ENCODE data around the gene PMP22. TPM values are rescaled to one million over a fixed set of nuclear protein-coding genes. Genes with fewer than 3 reads are reported as not detected.
"Not testable (repeated sequence)": the region's sequence is repeated elsewhere in the genome, so short reads cannot be mapped to it uniquely, and the experiment has no call there.

Gene PMP22
- total RNA-seq, 2 experiments from 2014 or later = not detected

DNA sequence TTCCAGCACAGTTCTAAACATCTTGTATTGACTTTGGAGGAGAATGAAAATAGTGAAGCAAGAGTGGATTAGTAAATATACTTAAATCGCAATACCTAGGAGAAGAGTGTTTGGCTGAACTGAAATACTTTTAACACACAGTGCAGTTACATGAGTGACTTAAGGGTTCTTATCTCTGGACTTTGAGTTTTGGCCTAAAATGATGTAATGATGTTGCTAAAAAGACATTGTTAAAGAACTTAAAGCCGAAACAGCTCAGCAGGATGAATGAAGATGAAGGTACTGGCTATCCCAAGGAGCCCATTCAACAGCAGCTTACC lies 28.1 kb downstream of the PMP22 start:
- no peak overlapping the region for H3K4me3 Mint-ChIP-seq
- peaks cover 14% of the 10 kb centered on the region for H3K4me1 Mint-ChIP-seq
- CTCF ChIA-PET = interaction anchor here (2.0 kb wide), 1 partner anchor 21 kb away, joined by 6 read pairs; no protein-coding TSS in a partner anchor
- H3K27me3 Mint-ChIP-seq = peaks cover 17% of the 10 kb centered on the region
- no peaks in the 10 kb centered on the region for H3K9me3 Mint-ChIP-seq (ENCODE audit: low read depth)
- no peak for ATAC-seq
- H3K36me3 Mint-ChIP-seq = no peaks in the 10 kb centered on the region
- H3K27ac Mint-ChIP-seq = no peak overlapping the region
- no peak for DNase-seq

DNA sequence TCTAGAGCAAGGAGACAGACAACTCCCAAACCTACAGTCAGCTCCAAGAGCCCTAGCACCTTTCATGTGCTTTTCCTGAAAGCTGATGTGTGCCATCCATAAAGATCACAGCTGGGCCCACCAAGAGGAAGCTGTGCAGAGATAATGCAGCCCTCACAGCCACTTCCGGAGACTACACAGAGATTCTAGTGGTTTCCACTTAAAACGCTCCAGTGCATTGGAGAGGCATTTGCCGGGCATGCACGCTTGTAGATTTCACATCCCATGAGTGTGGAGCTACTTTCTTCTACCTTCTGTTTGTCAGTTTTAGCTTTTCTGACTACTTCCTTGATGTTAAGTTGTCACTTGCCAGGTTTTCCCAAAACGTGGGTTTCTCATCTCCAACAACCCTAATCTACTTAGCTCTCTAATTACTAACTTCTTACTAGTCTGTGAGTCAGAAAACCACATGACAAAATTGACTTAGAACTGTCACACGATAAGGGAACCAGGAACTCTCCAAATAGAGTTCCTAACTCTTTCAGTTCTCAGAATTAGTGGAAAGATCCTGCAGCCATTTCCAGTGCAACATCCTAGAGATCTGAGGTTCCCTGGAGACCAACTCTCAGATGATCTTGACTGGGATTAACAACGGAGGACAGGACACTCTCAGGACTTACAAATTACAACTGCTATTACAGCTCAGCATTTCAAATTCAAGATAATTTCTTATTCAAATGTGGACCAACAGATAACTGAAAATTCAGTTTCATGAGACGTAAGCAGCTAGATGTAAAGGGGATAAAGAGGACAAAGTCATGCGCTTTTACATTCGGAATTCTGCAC lies 28.6 kb downstream of the PMP22 start:
- CTCF ChIA-PET = interaction anchor here (2.0 kb wide), 1 partner anchor 22 kb away, joined by 6 read pairs; no protein-coding TSS in a partner anchor
- ATAC-seq = peak; percentile 51
- Mint-ChIP-seq H3K36me3 (no peaks in the 10 kb centered on the region), H3K27me3 (peaks cover 14% of the 10 kb centered on the region), H3K9me3 (ENCODE audit: low read depth) (no peaks in the 10 kb centered on the region), H3K27ac (no peak overlapping the region), H3K4me3 (no peak overlapping the region), H3K4me1 (peaks cover 14% of the 10 kb centered on the region)
- DNase-seq = no peak

DNA sequence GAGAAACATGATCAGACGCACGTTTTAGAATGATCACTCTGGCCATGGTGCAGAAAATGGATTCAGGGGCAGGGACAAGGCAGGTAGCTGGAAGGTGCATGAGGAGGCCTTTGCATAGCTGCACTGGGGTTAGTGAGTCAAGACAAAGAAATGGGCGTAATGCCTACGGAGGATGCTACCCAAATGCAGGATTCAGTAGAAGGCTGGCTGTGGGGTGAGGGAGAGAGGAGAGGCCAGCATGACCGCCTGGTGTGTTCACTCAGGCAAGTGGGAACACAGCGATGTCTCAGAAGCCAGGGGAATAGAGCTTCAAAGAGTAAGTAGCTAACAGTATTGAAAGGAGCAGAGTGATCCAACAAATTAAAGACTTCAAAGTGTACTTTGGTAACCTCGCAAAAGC lies 31.2 kb downstream of the PMP22 start:
- H3K4me3 Mint-ChIP-seq = no peak overlapping the region
- no peaks in the 10 kb centered on the region for H3K36me3 Mint-ChIP-seq
- CTCF ChIA-PET = no interaction called here
- peaks cover 8% of the 10 kb centered on the region for H3K27me3 Mint-ChIP-seq
- no peak overlapping the region for H3K27ac Mint-ChIP-seq
- H3K9me3 Mint-ChIP-seq (ENCODE audit: low read depth) = no peaks in the 10 kb centered on the region
- no peak for ATAC-seq
- DNase-seq = no peak
- H3K4me1 Mint-ChIP-seq = peaks cover 14% of the 10 kb centered on the region

DNA sequence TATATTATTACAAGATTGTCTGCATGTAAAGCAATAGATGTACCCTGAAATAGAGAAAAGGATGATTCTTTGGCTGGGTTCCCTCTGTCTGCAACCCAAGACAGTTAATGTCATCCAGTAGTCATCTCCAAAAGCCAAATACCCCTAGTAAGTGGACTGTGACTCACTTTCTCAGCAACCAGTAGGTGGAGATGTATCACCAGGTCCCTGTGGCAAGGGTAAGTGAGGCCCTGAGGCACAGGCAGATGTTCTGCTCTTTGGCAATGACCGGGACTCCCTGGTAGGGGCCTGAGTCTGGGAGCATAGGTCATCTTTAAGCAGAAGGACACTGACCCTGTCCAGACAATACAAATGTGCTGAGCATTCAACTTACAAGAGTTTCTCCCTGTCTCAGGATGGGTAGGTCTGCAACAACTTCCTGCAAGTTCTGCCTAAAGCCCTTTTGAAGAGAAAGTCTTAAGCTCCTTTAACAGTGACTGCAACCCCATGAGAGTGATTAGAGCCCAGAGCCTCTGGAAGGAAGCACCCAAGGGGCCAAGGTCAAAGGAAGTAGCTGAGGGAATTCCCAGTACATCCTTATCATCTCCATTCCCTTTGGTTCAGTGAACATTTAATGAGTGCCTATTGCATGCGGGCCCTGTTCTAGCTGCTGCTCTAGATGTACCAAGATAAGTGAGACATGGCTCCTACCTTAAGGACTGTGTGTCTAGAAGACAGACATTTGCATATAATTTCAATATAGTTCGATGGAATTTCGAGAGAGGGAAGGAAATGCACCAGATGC lies 31.9 kb downstream of the PMP22 start:
- Mint-ChIP-seq H3K27ac (no peak overlapping the region), H3K4me3 (no peak overlapping the region), H3K4me1 (peaks cover 14% of the 10 kb centered on the region), H3K27me3 (peaks cover 3% of the 10 kb centered on the region), H3K36me3 (no peaks in the 10 kb centered on the region), H3K9me3 (ENCODE audit: low read depth) (no peaks in the 10 kb centered on the region)
- CTCF ChIA-PET = no interaction called here
- ATAC-seq = no peak
- no peak for DNase-seq

DNA sequence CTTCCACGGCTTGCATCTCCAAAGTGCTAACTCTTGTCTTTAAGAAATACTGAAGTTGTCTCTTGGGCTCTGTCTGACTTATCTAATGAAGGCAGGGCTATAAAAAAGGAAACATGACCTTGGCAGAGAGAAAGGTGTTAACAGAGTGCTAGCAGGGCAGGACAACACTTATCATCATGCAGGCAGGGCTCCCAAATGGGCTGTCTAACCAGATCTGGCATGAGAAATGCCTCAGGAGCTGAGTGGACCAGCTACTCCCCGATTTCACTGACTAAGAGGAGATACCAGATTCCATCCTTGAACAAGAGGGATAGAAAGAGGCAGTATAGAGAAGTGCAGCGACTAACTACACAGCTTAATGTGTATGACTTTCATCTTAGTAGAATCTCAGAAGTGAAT lies 32.6 kb downstream of the PMP22 start:
- H3K27me3 Mint-ChIP-seq = peaks cover 3% of the 10 kb centered on the region
- H3K9me3 Mint-ChIP-seq (ENCODE audit: low read depth) = no peaks in the 10 kb centered on the region
- no peak overlapping the region for H3K27ac Mint-ChIP-seq
- CTCF ChIA-PET = no interaction called here
- DNase-seq (no peak), ATAC-seq (no peak)
- H3K4me1 Mint-ChIP-seq = peaks cover 14% of the 10 kb centered on the region
- H3K36me3 Mint-ChIP-seq = no peaks in the 10 kb centered on the region
- H3K4me3 Mint-ChIP-seq = no peak overlapping the region

DNA sequence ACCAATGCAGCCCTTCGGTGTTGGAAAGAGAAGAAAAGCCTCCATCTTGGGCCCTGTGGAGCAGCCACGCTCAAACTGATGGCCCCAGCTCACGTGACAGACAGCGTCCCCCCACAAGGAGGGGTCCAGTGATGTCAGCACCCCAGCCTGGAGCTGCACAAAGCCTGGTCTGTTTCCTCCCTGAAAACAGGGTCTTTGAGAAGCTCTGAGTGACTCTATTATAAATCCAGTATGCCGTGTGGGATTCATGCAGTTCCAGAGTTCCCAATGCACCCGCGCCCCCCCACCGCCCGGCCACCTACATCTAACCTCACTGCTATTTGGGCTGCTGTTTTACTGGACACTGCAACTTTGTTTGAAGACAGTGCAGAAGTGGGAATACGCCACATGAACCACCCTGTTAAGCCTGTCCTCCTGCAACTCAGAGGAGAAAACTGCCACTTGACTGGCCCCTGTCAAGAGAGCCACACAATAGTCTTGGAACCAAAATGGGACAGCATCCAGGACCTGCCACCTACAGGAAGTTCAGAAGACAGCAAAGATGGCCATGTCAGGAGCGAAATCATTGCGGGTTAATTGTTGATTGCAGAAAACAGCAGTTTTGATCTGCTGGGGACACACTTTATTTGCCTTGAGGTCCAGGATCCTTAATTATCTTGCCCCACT lies 33.1 kb downstream of the PMP22 start:
- H3K4me3 Mint-ChIP-seq = no peak overlapping the region
- H3K27ac Mint-ChIP-seq = no peak overlapping the region
- ATAC-seq = no peak
- no peaks in the 10 kb centered on the region for H3K36me3 Mint-ChIP-seq
- CTCF ChIA-PET = no interaction called here
- DNase-seq = no peak
- H3K4me1 Mint-ChIP-seq = peaks cover 14% of the 10 kb centered on the region
- no peaks in the 10 kb centered on the region for H3K9me3 Mint-ChIP-seq (ENCODE audit: low read depth)
- peaks cover 5% of the 10 kb centered on the region for H3K27me3 Mint-ChIP-seq

DNA sequence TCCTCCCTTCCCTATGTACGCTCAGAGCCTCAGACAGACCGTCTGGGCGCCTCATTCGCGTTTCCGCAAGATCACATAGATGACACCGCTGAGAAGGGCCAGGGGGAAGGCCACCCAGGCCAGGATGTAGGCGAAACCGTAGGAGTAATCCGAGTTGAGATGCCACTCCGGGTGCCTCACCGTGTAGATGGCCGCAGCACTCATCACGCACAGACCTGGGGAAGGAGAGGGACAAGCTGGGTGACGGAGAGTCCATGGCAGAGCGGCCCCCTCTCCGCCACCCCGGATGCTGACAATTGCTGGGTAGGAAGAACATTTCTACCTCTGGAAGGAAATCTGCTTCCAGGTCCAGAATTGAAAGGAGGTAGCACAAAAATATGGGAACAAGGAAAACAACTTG lies 34.3 kb downstream of the PMP22 start:
- Mint-ChIP-seq H3K36me3 (no peaks in the 10 kb centered on the region), H3K4me1 (peaks cover 4% of the 10 kb centered on the region), H3K4me3 (no peak overlapping the region), H3K27me3 (peaks cover 7% of the 10 kb centered on the region), H3K9me3 (ENCODE audit: low read depth) (no peaks in the 10 kb centered on the region), H3K27ac (no peak overlapping the region)
- no peak for ATAC-seq
- no peak for DNase-seq
- CTCF ChIA-PET = no interaction called here

DNA sequence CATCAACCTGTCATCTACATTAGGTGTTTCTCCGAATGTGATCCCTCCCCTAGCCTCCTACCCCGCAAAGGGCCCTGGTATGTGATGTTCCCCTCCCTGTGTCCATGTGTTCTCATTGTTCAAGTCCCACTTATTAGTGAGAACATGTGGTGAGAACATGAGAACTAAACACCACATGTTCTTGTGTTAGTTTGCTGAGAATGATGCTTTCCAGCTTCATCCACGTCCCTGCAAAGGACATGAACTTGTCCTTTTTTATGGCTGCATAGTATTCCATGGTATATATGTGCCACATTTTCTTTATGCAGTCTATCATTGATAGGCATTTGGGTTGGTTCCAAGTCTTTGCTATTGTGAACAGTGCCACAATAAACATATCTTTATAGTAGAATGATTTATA lies 43.3 kb downstream of the PMP22 start:
- H3K9me3 Mint-ChIP-seq (ENCODE audit: low read depth); ATAC-seq; DNase-seq; H3K27ac Mint-ChIP-seq; H3K36me3 Mint-ChIP-seq; H3K4me3 Mint-ChIP-seq; H3K4me1 Mint-ChIP-seq; CTCF ChIA-PET: not testable (repeated sequence)
- peaks cover 11% of the 10 kb centered on the region for H3K27me3 Mint-ChIP-seq

DNA sequence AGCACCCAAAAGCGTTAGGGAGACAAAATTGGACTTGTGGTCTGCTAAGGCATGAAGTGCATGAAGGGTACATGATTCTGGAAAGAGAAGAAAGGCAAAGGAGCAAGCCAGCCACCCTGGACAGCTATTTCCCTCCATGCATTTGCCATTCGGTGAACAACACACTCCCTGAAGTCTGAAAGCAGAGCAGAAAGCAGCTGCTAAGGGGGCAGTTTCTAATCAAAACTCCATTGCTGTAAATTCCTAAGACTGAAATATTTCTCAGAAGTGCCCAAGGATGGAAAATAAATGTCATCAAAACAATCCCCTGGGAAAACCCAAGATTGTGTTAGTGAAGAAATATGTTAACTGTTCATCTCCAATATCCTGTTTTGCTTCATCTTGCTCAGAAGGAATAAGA lies 44.3 kb downstream of the PMP22 start:
- Mint-ChIP-seq H3K27ac (no peak overlapping the region), H3K4me1 (no peaks in the 10 kb centered on the region), H3K27me3 (peaks cover 5% of the 10 kb centered on the region), H3K9me3 (ENCODE audit: low read depth) (no peaks in the 10 kb centered on the region), H3K36me3 (no peaks in the 10 kb centered on the region), H3K4me3 (no peak overlapping the region)
- no peak for DNase-seq
- ATAC-seq = no peak
- CTCF ChIA-PET = no interaction called here

DNA sequence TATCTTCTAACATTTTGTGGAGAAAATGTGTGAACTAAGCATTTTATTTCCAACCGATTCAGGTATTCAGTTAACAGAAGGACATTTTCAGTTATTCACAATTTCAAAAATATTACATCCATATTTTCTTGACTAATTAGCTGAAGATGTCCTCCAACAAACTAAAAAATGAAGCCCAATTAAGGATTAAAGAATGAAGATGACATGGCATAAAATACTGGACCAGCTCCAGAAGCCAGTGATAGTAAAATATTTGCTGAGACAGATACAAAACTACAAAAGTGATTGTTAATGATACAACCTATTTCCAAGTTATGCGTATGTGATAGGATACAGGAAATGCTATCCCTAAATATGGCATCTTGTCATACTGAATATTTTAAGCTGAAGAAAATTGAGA lies 48.6 kb downstream of the PMP22 start:
- Mint-ChIP-seq H3K4me3 (no peak overlapping the region), H3K9me3 (ENCODE audit: low read depth) (no peaks in the 10 kb centered on the region), H3K4me1 (no peaks in the 10 kb centered on the region), H3K27me3 (no peaks in the 10 kb centered on the region), H3K36me3 (no peaks in the 10 kb centered on the region), H3K27ac (no peak overlapping the region)
- ATAC-seq (no peak), DNase-seq (no peak)
- CTCF ChIA-PET = no interaction called here

DNA sequence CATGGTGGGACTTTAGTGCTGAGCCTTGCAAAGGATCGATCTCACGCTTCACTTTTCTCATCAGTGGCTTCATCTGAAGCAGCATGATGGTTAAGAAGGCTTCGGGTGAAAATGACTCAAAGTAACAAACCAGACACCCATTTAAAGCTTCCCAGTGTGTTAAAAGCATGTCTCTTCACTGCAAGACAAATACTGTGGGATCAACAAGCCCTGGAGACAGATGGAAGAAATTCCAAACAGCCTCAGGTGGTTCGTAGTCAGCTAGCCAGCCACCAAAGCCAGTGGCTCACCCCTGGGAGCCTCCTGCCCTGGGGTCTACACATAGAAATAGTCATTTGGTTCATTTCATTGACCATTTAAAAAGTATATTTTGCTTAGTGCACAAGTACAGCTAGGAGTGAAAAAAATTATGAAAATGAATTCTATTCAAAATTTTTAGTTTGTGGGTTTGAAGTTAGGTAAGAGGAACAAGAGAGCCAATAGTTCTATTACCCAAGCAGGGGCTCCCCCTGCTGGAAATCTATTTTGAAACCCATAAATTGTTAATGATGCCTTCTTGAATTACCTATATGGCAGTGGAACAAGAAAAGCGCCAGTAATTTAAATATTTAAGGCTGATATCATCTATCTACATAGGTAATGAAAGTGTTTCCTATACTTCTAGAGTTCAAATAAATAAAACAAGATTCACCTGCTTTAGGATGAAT lies 51.6 kb downstream of the PMP22 start:
- H3K4me1 Mint-ChIP-seq = no peaks in the 10 kb centered on the region
- H3K27me3 Mint-ChIP-seq = no peaks in the 10 kb centered on the region
- ATAC-seq (no peak), DNase-seq (no peak)
- no peak overlapping the region for H3K27ac Mint-ChIP-seq
- no peaks in the 10 kb centered on the region for H3K9me3 Mint-ChIP-seq (ENCODE audit: low read depth)
- CTCF ChIA-PET = interaction anchor here (0.5 kb wide), 1 partner anchor 1783 kb away, joined by 3 read pairs; no protein-coding TSS in a partner anchor
- no peaks in the 10 kb centered on the region for H3K36me3 Mint-ChIP-seq
- no peak overlapping the region for H3K4me3 Mint-ChIP-seq

DNA sequence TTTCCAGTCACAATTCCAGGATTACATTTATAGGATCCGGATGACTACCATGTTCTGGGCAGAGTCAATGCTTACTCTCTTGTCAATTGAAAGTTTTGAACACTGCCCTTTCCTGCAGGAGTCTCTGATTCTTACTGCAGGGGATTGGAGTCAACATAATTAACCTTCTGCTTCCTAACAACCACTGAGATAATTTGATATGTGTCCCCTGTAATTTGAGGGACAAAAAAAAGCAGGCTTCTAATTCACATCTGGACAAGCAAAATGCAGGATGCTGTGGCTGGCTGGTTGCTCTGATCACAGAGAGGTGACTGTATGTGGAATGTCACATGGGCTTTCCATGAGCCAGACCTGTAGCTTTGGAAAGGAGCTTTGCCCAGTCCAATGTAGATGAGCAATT lies 54.9 kb downstream of the PMP22 start:
- CTCF ChIA-PET = no interaction called here
- Mint-ChIP-seq H3K36me3 (no peaks in the 10 kb centered on the region), H3K4me3 (no peak overlapping the region), H3K9me3 (ENCODE audit: low read depth) (no peaks in the 10 kb centered on the region), H3K4me1 (no peaks in the 10 kb centered on the region), H3K27ac (no peak overlapping the region), H3K27me3 (no peaks in the 10 kb centered on the region)
- ATAC-seq (no peak), DNase-seq (no peak)

DNA sequence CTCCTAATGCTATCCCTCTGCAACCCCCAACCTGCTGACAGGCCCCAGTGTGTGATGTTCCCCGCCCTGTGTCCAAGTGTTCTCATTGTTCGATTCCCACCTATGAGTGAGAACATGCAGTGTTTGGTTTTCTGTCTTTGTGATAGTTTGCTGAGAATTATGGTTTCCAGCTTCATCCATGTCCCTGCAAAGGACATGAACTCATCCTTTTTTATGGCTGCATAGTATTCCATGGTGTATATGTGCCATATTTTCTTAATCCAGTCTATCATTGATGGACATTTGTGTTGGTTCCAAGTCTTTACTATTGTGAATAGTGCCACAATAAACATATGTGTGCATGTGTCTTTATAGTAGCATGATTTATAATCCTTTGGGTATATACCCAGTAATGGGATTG lies 62.1 kb downstream of the PMP22 start:
- CTCF ChIA-PET; H3K36me3 Mint-ChIP-seq; H3K9me3 Mint-ChIP-seq (ENCODE audit: low read depth); ATAC-seq; H3K4me3 Mint-ChIP-seq; H3K27ac Mint-ChIP-seq; H3K27me3 Mint-ChIP-seq; H3K4me1 Mint-ChIP-seq; DNase-seq: not testable (repeated sequence)

All from activated CD8-positive, alpha-beta memory T cell treated with anti-CD3 and anti-CD28 coated beads, Interleukin-2, amount 10 ng/mL, durations not matched to agents 7 days and 5 days (primary cell).